NCI-H146 (cell line): Measurements from ENCODE around the gene GPC3.

ENCODE experiments used
- DNase-seq: peaks from one replicate; lab custom pipeline; 2025; lab: John Stamatoyannopoulos, UW

GPC3 gene

DNA sequence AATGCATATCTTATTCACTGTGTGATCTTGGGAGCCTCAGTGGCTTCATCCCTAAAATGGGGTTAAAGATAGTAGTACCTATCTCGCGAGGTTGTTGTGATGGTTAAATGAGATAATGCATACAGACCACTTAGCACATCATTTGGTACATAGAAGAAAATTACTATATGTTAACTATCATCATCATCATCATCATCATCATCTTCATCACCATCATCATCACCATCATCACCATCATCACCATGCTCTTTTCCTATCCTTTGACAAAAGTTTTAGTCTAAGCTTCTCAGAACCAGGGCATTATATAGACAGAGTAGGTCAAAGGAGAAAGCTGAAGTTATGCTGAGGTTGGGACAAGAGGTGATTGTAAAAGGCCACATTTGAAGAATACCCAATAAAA is 145.0 kb downstream of the GPC3 start:
- DNase-seq, result no peak

DNA sequence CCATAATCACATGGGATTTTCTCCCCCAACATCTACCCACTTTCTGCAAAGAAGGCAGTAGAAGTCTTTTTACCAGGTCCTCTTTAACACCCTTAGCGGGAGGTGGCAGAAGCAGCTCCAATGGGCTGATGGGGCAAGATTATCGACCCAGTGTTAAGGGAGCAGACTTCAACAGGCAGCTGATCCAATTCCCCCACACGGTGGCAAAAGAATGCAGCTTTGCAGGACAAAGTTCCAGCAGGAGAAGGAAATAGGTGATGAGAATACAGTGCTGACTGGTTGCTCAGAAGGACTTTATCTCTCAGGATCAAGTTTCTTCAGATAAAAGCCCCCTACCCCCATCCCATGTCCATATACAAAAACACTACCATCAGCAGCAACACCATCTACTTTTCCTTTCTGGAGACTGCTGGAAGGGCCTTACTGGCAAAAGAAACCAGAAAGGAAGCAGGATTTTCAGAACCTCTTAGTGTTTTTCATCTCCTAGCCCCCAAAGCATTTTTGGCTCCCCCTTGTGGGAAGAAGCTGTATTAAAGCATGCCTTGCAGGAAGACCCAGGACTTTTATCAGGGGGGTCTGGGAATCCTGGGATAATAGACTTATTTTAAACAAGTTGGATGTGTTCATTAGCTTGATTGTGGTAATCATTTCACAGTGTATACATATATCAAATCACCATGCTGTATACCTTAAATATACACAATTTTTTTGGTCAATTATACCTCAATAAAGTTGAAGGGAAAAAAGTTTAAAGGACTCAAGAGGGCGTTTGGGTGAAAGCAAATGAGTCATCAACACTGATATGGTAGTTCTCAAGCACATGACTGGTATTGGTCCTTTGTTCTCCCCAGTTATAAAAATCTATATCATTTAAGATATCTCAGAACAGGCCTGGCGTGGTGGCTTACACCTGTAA is 146.4 kb downstream of the GPC3 start:
- peak; percentile 0 for DNase-seq

DNA sequence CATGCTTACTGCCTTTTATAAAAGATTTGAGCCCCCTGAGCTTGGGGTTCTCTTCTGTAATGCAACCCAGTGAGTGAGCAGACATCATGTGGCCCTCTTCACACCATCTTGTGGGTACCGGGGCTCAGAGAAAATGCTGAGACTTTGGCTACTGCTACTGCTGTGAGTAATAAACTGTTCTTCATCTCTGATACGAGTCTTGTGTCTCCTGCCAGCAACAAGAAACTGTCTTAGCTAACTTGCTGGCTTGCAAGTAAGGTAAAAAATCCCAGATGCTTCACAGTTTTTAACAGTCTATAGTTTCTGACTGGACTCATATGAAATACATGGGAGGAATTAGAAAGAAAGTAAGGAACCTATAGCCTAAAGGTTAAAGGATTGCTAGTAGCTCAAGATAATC is 148.3 kb downstream of the GPC3 start:
- no peak for DNase-seq

DNA sequence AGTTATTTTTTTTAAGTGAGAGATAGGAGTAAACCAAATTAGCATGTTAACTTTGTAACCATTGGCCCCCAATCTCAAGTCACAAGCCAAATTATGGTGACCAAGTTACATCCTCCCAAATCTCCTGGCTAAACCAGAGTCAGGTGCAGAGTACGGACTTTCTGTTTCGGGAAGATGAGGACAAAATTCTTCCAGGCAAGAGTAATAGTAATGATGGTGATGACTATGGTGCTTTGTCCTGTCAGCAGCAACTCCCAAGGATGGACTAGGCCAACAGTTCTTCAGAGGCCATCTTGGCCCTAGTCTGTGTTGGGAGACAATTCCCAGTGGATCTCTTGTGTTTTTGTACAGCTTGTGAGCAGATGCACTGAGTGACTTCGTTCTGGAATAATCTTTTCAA is 148.8 kb downstream of the GPC3 start:
- no peak for DNase-seq

DNA sequence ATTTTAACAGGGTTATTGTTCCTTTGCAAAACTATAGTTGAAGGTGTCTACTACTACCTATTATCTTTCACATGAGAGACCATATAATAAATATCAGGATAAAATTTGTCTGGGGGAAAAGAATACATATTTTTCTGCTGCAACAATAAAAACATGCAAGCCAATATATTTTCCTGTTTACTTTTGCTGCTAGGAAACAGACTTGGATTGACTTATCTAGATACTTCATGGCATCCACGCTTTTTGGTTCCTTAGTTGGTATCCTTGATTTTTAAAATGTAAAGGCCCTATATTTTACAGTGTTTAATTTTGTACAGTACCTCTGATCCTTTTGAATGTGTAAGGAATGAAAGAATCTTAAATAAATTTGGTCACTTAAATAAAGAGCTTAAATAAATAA is 150.6 kb downstream of the GPC3 start:
- DNase-seq, result no peak

DNA sequence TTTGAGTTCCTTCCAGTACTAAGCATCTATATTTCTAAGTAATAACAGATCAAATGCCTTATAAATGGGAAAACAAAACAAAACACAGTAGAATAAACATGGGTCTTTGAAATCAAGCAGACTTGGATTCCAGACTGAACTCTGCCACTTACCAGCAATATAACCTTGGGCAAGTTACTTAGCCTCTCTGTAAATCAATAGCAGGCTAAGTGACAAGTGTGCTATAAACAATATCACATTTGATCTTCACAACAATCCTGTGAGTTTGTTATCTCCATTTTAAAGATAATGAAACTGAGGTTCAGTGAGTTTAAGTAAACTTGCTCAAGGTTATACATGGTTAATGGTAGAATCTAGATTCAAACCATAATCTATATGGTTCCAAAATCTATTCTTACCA is 165.8 kb downstream of the GPC3 start:
- DNase-seq, result no peak

DNA sequence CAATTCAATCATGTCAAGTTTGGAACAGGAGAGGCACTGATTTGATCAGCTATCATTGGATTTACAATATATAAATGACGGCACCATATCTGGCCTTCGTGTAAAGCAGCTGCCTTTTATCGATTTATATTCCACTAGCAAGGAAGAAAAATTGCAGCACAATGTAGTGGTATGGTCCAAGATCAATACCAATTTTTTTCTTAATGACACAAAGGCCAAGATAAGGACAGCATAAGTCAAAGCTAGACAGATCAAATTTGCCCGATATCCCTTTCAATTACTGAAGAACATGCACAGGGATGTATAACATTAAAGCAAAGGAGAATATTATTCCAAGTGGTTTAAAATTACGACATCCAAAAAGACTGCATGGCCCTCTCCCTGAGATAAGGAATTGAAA is 167.4 kb downstream of the GPC3 start:
- no peak for DNase-seq

DNA sequence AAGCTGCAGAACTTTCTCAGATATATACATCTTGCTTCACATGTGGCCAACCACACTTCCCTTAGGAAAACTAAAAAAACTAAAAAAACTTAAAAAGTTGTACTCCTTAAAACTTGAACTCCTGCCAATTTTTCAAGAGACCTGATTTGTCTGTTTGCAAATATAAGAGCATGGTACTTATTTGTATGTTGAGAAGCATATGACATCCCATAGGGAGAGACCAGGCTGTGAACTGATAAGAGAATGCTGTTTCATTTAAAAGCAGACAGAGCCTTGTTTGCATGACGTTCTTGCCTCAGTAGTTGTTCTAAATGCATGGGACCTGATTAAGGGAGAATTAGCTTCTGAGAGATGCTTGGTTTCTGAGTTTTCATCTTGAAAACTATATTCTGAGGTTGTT is 169.9 kb downstream of the GPC3 start:
- no peak for DNase-seq

DNA sequence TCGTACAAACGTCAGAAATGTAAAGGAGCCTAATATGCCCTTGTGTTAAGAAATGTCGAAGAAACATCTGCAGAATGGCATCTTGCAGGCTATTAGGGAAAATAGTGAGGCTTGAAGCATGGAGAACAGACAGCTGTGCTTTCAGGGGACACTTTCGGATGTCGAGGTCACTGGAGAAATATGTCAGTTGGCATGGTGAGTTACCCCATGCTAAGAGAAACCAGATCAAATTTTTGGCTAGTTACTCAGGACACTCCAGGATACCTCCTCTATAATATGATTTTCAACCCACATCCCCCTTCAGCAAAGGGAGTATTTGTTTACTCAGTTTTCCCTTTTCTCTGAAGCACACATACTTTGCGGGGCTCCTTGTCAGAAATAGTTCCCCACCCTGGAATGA is 171.4 kb downstream of the GPC3 start:
- no peak for DNase-seq

DNA sequence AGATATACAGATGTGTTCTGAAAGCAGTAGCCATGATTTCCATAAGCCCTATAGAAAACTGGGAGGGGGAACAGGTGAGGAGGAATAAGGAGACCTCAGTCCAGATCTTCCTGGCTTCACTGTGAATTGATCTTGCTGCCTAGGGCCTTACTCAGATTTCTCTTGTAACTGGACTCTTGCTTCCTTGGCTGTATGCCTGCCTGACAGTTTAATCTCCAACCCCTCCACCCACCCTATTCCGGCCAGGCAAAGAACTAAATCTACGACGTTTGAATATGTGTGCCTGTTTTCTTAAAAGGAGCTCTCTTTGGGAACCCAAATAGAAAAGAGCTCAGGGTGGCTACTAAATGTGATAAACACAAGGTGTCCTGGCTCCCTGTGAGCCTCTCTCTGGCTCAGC is 173.0 kb downstream of the GPC3 start:
- no peak for DNase-seq

DNA sequence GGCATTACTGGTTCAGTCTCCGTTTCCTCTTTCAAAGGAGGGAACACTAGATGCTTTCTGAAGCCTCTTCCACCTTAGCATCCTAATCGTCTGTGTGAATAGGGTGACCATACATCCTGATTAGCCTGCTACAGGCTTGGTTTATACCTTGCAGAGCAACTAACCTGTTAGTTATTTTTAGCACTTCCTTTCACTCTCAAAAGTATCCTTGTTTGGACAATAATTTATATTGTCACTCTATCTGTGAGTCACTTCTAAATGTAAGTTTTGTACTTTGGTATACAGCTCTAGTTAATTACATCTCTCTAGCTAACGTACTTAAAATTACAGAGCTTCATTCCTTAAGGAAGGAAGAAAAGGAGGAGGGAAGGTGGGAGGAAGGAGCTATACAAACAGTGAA is 174.5 kb downstream of the GPC3 start:
- DNase-seq, result no peak

DNA sequence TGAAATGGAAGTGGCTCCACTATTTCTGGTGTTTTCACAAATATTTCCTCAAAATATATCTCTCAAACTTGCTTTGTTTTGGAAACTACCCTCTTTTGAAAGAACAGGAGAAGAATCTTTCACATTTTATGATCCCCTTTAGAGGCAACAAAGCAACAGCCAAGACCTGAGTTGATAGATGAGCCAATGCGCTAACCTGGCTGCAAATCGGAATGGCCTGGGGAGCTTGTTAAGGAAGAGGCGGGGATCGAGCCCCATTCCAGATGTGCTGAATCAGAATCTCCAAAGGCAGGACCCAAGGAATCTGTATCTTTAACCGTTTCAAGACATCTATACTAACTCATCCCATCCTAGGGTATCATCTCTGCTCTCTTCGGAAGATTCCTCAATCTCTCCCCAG is 181.3 kb downstream of the GPC3 start:
- no peak for DNase-seq

DNA sequence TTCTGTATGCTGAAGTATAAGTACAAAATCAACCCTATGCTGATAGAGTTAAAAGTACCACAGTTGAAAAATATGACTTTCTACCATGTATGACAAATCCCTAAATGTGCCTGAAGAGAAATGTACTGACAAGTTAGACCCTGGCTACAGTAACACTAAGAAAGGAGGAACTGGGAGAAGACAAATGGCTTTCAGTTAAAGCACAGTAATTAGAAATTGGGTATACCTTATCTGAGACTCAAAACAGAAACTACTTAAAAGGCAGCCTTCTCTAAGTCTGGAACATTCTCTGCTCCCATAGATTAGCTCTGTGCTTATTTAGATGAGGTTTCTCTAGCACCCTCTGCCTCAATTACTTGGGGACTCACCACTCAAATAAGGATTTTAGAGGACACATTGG is 189.1 kb downstream of the GPC3 start:
- DNase-seq, result no peak

DNA sequence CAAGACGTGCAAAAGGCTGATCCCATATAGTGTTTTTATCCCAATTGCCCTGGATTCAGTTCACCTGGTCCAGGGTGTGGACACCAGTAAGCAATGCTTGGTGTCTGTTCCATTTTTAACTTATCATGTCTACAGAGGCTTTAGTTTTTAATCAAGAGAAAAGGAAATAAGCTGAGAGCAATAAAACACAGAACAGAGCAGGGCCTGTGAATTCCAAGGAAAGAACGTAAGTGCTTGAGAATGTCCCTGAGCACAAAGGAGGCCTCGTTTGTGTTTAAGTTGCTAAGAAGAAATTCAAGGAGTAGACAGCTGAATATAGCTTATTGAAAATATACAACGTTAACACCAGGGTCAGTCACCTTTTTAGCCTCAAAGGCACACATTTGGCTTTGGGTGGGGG is 191.3 kb downstream of the GPC3 start:
- no peak for DNase-seq

DNA sequence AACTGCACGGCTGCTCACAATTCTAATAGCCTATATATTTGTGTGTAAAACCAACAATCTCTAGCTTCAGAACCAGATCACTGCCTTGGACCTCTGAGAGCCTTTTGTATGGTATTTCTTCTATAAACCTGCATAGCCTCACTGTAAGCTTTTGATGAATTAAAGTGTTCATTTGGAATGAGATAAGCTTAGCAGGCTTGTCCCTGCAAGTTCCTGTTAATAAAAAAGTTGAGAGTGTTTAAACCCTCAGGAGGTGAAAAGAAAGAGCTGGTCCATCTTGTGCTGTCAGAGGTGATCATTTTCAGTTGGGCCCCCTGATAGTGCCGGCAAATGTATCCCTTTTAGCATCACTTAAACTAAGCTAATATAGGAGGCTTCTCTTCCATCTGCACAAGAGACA is 191.8 kb downstream of the GPC3 start:
- DNase-seq, result no peak

DNA sequence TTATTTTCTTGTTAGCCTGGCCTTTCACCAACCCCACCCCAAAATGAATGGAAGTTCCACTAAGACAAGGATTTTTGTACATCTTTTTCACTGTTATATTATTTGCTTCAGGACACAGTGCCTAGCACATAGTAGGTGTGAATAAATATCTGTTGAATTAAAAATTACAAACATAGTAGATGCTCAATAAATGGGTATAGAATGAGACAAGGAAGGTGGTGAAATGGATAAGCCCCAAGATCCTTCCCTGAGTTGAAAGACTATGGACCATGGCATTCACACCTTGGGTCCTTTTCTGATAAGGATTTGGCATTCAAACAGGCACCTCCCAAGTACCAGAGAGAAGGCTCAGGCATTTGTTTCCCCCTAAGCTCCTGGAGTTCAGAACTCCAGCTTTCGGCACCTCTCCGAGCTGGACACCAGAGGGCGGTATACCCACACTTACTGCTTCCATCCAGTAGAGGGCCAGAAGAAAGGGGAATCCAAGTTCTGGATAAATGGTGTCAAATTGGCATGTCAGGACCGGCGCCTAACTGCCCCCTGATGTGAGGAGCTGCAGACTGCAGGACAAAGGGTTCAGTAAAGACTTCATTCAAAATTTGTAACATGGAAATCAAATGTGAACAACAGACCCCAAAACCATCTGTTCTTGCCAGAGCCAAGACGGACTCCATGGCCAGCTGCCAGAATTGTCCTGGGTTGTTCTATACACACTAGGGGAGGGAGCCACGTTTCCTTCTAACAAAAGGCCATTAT is 193.0 kb downstream of the GPC3 start:
- DNase-seq, result peak; percentile 30

DNA sequence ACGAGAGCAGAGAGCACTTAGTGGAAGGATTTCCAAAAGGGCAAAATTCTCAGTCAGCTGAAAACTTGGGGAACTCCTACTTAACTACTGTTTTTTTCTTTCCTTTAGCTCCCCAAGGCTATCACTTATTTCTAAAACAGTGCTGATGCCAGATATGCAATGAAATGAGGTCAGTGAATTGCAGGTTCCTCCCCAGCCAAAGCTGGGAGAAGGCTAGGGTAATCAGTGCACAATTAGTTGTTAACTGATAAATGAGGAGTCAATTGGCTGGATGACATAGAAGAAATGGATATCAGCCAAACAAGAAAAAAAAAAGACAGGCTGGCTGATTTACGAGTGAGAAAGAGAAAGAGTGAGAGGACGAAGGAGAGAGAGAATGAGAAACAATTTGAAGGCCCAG is 195.6 kb downstream of the GPC3 start:
- no peak for DNase-seq

DNA sequence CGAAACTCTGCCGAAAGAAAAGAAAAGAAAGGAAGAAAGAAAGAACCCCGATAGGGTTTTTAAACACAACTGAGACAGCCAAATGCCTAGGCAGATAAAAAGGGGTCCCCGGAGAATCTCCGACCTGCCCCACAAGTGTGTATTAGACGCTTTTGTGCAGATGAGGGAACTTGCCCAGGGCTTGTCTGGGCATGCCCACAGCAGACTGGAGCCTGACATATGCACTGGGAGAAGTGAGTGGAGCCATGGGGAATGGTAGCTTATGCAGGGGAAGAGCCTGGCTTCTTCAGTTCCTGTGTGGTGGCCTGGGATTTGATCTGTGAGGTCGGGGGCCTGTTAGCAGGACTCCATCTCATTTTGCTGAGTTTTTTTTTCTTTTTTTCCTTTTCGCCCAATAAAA is 199.0 kb downstream of the GPC3 start:
- no peak for DNase-seq

DNA sequence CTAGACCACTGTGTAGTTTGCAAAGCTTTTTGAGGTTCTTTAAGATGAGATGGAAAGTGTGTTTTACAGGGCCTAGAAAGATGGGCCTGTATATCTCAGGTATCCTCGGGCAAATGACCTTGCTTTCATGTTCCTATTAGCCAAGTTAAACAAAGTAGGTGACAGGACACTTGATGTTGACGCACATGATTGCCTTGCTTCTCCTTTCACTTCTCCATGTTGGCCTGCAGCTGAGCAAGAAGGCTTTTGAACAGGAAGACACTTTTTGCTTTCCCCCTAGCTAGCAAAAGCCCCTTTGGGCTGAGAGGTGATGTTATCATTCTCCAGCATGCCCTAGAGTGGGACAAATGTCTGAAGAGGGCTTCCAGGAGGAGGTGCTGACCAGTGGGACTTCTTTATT is 202.1 kb downstream of the GPC3 start:
- DNase-seq, result no peak

DNA sequence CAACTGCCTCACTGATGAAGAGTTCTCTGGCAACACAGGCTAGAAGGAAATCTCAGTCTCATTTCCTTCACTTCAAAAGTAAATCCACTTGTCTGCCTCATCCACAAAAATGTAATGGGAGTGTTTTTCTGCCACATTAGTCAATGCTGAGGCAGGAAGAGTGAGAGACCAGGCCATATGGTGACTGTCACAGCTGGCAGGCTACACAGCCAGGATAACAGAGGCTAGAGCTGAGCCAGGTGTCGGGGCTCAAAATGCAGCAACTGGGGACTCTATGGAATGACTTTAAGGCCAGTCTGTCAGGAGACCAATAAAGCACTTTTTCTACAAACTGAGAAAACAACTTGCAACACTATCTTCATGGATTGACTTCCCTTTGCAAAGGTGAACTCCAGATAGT is 204.2 kb downstream of the GPC3 start:
- no peak for DNase-seq

DNA sequence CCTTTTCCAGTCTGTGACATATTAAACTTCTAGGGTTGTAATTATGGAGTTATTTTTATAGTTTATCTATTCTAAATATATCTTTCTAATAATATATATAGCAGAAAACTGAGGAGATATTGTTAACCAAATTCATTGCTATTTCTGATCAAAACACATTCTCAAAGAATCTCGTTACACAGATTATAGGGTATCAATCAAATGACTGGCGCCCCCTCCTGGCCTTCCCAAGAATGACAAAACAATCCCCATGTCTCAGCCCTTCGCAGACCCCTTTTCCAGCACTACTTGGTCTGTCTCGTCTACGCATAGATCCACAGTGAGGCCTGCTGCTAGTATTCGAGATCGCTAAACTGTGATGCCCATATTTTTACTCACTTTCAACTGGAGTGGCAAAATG is 209.3 kb downstream of the GPC3 start:
- DNase-seq, result no peak

DNA sequence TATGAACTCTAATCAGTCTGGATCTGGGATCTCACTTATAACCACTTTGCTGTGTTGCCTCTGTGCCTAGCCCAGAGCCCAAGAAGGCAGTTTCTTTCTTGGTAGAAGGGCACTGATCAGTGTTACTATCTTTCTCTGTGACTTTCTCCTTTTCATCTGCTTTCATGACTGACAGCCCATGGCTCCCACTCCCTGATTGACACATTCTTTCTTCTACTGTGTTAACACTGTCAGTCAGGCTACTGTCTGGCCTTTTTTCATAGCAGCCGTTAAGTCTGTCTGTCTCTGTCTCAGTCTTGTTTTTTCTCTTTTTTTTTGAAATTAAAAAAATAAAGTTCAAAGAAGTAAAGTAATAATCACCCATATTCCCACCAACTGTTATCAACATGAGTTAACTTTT is 210.6 kb downstream of the GPC3 start:
- DNase-seq, result no peak

DNA sequence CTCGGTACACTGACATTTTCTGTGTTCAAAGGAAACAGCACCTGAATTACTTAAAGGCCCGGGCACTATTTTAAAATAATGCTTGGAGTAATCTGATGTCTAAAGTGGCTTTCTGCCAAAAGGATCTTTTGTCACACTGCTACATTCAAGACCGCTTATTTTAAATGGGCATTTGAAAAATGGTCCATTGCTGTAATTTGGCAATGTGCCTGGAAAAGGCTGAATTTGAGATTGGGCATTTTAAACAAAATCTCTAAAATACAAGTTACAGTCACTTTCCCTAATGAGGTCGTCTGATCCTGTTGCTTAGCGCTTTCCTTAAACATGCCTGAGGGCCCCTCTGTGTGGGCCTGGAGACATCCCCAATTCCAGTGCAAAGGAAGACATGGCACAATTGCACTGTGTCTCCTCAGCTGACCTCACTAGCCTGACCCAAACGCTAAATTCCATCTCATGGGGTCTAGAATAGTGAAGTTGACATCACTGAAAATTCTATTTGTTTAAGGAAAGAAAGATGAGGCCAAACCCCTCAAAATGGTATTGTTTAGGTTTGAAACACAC is 214.2 kb downstream of the GPC3 start:
- no peak for DNase-seq
